ENCODE results near the gene UGT1A6. TPM values are rescaled to one million over a fixed set of nuclear protein-coding genes. Genes with fewer than 3 reads are reported as not detected.

The UGT1A6 gene
- total RNA-seq, 1 donor from 2014 or later = 675 TPM

- DNase-seq (ENCODE audit: low read depth) = no peak
Observed at GRCh38 chr2:233819884-233820773, 127.4 kb downstream of the UGT1A6 start.

GRCh38 chr2:233820774-233821105 is 128.1 kb downstream of the UGT1A6 start:
- DNase-seq (ENCODE audit: low read depth) = no peak

- DNase-seq (ENCODE audit: low read depth) = no peak
Observed at GRCh38 chr2:233821196-233821595, 128.5 kb downstream of the UGT1A6 start.

- DNase-seq (ENCODE audit: low read depth) = no peak
Observed at GRCh38 chr2:233821709-233822100, 129.0 kb downstream of the UGT1A6 start.

- no peak for DNase-seq (ENCODE audit: low read depth)
Observed at GRCh38 chr2:233822101-233822771, 129.5 kb downstream of the UGT1A6 start.

Other genes starting within 250 kb of the UGT1A6 start
- 29.3 and 41.9 TPM in 2 replicates for gene USP40, start 126.1 kb upstream of the UGT1A6 start, total RNA-seq
- gene UGT1A8, start 75.3 kb upstream of the UGT1A6 start, total RNA-seq = 0.35 TPM in 2 replicates
- gene UGT1A10, start 56.4 kb upstream of the UGT1A6 start, total RNA-seq = not detected in 2 replicates
- gene UGT1A9, start 21.0 kb upstream of the UGT1A6 start, total RNA-seq = 37.2 and 110 TPM in 2 replicates
- 0.69 and 2.8 TPM in 2 replicates for gene UGT1A7, start 11.0 kb upstream of the UGT1A6 start, total RNA-seq
- gene UGT1A5, start 20.0 kb downstream of the UGT1A6 start, total RNA-seq = 0.35 and 3.8 TPM in 2 replicates
- 1.2 and 3.8 TPM in 2 replicates for gene UGT1A4, start 25.8 kb downstream of the UGT1A6 start, total RNA-seq
- gene UGT1A3, start 36.2 kb downstream of the UGT1A6 start, total RNA-seq = 0.17 and 4.1 TPM in 2 replicates
- 1.2 and 6.2 TPM in 2 replicates for gene UGT1A1, start 67.4 kb downstream of the UGT1A6 start, total RNA-seq
- 0.15 TPM in 1 of 2 replicates, not detected in the other for gene MROH2A, start 85.4 kb downstream of the UGT1A6 start, total RNA-seq
- 1.1 and 13.0 TPM in 2 replicates for gene HJURP, start 161.6 kb downstream of the UGT1A6 start, total RNA-seq
- 1.0 and 4.5 TPM in 2 replicates for gene TRPM8, start 224.5 kb downstream of the UGT1A6 start, total RNA-seq